Tibial nerve (tissue), 3 donors: ENCODE measurements around the gene MRPL33.
A peak's percentile ranks its signal among the peaks of the same experiment; 100 is the strongest.

Source experiments
- CTCF ChIP-seq, 5 experiments: fragments of 200-600 bp in 3 of 5; fragments of 450-650 bp in 2 of 5; sonication (generic) in 3 of 5; IDR thresholded peaks; one replicate each; pipeline ENCODE4 v1.5.1; 2016 to 2019; ENCODE audit warnings: antibody characterized with exemption in 5 of 5, mild to moderate bottlenecking in 3 of 5, moderate library complexity in 2 of 5
- POLR2A ChIP-seq, 2 donors: fragments of 450-650 bp; IDR thresholded peaks; one replicate each; pipeline ENCODE4 v1.6.1; 2017; ENCODE audit warnings: antibody characterized with exemption in 2 of 2, mild to moderate bottlenecking in 2 of 2, moderate library complexity in 2 of 2

- TF ChIP-seq POLR2A (IDR thresholded peaks at IDR 0.05) (peak in 1 of 2 donors; percentile 34), CTCF (IDR thresholded peaks at IDR 0.05) (no peak)
Observed at GRCh38 chr2:27735263-27735904, 36.1 kb upstream of the MRPL33 start.
